ENCODE results near the gene ATP6V1E1. TPM values are rescaled to one million over a fixed set of nuclear protein-coding genes. Genes with fewer than 3 reads are reported as not detected.

ATP6V1E1 gene
- polyA plus RNA-seq, 1 of the 3 experiments (the other 2 are of a cell fraction): 140 TPM

DNA sequence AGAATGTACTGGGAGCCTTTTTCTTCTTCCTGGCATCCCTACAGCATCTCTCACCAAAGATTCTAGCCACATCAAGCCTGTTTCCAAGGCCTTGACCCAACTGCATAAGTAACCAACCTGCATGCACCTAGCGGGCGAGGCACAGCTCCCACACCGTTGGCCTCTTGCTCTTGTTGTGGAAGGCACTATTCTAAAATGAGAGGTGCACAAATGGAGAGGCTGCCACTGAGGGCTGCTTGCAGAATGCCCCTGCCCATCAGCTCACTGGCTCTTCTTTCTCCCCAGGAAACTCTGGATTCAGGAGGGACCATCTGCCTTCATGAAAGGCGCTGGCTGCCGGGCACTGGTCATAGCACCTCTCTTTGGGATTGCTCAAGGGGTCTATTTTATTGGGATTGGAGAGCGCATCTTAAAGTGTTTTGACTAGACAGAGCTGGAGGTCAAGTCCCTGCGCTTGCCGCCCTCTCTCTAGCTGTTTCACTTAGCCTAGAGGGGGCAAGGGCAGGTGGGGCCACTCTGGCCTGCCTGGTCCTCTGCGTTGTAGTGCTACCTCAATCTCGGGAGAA, 38.7 kb downstream of the ATP6V1E1 start:
- H3K9me3 ChIP-seq: no peaks in the 10 kb centered on the region
- H3K4me1 ChIP-seq (ENCODE audit: control insufficient read depth in 1 of 2, insufficient read depth in 2 of 2, low read depth in 1 of 2, low read length in 1 of 2): no peaks in the 10 kb centered on the region
- no peak for DNase-seq
- no peak overlapping the region for H3K4me3 ChIP-seq (ENCODE audit: low read depth in 2 of 2, low read length in 1 of 2)
- H3K36me3 ChIP-seq (replicated peaks in 1 of 2; ENCODE audit: control insufficient read depth in 1 of 2, insufficient read depth in 2 of 2, low read length in 1 of 2): peaks cover 23 to 43% of the 10 kb centered on the region in 2 experiments
- WGBS (ENCODE audit: low lambda C conversion rate): 89% methylated on average over 8 of the region's 10 CpGs
- H3K27me3 ChIP-seq (ENCODE audit: insufficient read depth): no peaks in the 10 kb centered on the region
- CTCF ChIA-PET: interaction anchor here (0.6 to 2.7 kb wide), 2 partner anchors 31 to 569 kb away, joined by 3 to 8 read pairs; no protein-coding TSS in a partner anchor
- no peaks in the 10 kb centered on the region for H3K9me2 ChIP-seq
- no peak overlapping the region for H3K27ac ChIP-seq (ENCODE audit: low read depth in 2 of 2, low read length in 1 of 2)
- H3K79me2 ChIP-seq (ENCODE audit: insufficient read depth): no peaks in the 10 kb centered on the region
- no peak for TF ChIP-seq RCOR1 (IDR thresholded peaks at IDR 0.05; ENCODE audit: low read length)
- H2AFZ ChIP-seq (ENCODE audit: low read depth): no peak overlapping the region
- no peak overlapping the region for H3K4me2 ChIP-seq
- H3K9ac ChIP-seq: no peak overlapping the region
- H4K20me1 ChIP-seq (ENCODE audit: insufficient read depth): no peaks in the 10 kb centered on the region
- no peaks in the 10 kb centered on the region for H3F3A ChIP-seq (replicated peaks; ENCODE audit: insufficient read depth)
- POLR2A ChIA-PET: no interaction called here

DNA sequence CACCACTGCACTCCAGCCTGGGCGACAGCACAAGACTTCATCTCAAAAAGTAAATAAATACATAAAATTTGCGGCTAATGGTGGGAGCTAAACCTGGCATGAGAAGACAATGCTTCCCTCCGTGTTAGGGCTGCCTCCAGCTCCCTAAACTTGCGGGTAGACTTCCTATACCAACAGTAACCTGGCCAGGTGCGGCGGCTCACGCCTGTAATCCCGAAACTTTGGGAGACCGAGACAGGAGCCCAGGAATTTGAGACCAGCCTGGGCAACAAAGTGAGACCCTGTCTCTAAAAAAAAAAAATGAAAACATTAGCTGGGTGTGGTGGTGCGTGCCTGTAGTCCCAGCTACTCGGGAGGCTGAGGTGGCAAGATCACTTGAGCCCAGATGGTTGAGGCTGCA, 39.9 kb downstream of the ATP6V1E1 start:
- POLR2A ChIA-PET: interaction anchor here (0.6 kb wide), 2 partner anchors 12 to 450 kb away, joined by 3 to 5 read pairs; no protein-coding TSS in a partner anchor
- no peak overlapping the region for H3K4me2 ChIP-seq
- no peak overlapping the region for H3K4me3 ChIP-seq (ENCODE audit: low read depth in 2 of 2, low read length in 1 of 2)
- no peak overlapping the region for H3K27ac ChIP-seq (ENCODE audit: low read depth in 2 of 2, low read length in 1 of 2)
- H3K9ac ChIP-seq: no peak overlapping the region
- DNase-seq: no peak
- no peaks in the 10 kb centered on the region for H3K27me3 ChIP-seq (ENCODE audit: insufficient read depth)
- H3K9me3 ChIP-seq: no peaks in the 10 kb centered on the region
- no peaks in the 10 kb centered on the region for H3F3A ChIP-seq (replicated peaks; ENCODE audit: insufficient read depth)
- no peaks in the 10 kb centered on the region for H3K4me1 ChIP-seq (ENCODE audit: control insufficient read depth in 1 of 2, insufficient read depth in 2 of 2, low read depth in 1 of 2, low read length in 1 of 2)
- TF ChIP-seq POLR2AphosphoS5 (IDR thresholded peaks at IDR 0.05; ENCODE audit: low read depth, low read length): no peak
- TF ChIP-seq GATA2 (CRISPR knock-in tag; IDR thresholded peaks at IDR 0.05): no peak
- CTCF ChIA-PET: interaction anchor here (1.3 to 2.7 kb wide), 3 partner anchors 10 to 153 kb away, joined by 4 to 8 read pairs (median 7); no protein-coding TSS in a partner anchor
- H3K36me3 ChIP-seq (replicated peaks in 1 of 2; ENCODE audit: control insufficient read depth in 1 of 2, insufficient read depth in 2 of 2, low read length in 1 of 2): peaks cover 12 to 33% of the 10 kb centered on the region in 2 experiments
- H4K20me1 ChIP-seq (ENCODE audit: insufficient read depth): no peaks in the 10 kb centered on the region
- H3K79me2 ChIP-seq (ENCODE audit: insufficient read depth): no peaks in the 10 kb centered on the region
- WGBS (ENCODE audit: low lambda C conversion rate): 94% methylated on average over 11 of the region's 11 CpGs
- H3K9me2 ChIP-seq: no peaks in the 10 kb centered on the region
- no peak overlapping the region for H2AFZ ChIP-seq (ENCODE audit: low read depth)

DNA sequence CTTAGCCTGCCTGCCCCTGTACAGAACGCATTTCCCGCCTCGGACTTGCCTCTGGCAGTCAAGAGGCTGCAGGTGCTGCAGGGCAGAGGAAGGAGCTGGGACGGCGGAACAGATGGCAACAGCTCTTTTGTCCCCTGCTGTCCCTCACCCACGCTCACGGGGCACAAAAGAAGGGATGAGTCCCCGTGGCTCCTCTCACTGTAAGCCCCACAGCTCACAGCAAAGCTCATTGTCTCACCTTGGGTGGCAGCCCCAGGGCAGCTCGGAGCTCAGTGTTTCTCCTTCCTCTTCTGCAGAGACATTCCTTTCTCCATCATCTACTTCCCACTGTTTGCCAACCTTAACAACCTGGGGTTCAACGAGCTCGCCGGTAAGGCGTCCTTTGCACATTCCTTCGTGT, 40.9 kb downstream of the ATP6V1E1 start:
- no peaks in the 10 kb centered on the region for H3K9me2 ChIP-seq
- no peak overlapping the region for H3K4me2 ChIP-seq
- H3K4me1 ChIP-seq (ENCODE audit: control insufficient read depth in 1 of 2, insufficient read depth in 2 of 2, low read depth in 1 of 2, low read length in 1 of 2): no peaks in the 10 kb centered on the region
- H3K27ac ChIP-seq (ENCODE audit: low read depth in 2 of 2, low read length in 1 of 2): no peak overlapping the region
- 86% methylated on average over 11 of the region's 14 CpGs for WGBS (ENCODE audit: low lambda C conversion rate)
- CTCF ChIA-PET: interaction anchor here (1.3 to 2.7 kb wide), 3 partner anchors 21 to 154 kb away, joined by 3 to 8 read pairs (median 7); no protein-coding TSS in a partner anchor
- no peaks in the 10 kb centered on the region for H3K79me2 ChIP-seq (ENCODE audit: insufficient read depth)
- no peak for DNase-seq
- no peak overlapping the region for H2AFZ ChIP-seq (ENCODE audit: low read depth)
- no peaks in the 10 kb centered on the region for H3F3A ChIP-seq (replicated peaks; ENCODE audit: insufficient read depth)
- no peaks in the 10 kb centered on the region for H3K27me3 ChIP-seq (ENCODE audit: insufficient read depth)
- POLR2A ChIA-PET: no interaction called here
- peaks cover 3 to 25% of the 10 kb centered on the region in 2 experiments for H3K36me3 ChIP-seq (replicated peaks in 1 of 2; ENCODE audit: control insufficient read depth in 1 of 2, insufficient read depth in 2 of 2, low read length in 1 of 2)
- H3K9me3 ChIP-seq: no peaks in the 10 kb centered on the region
- H3K4me3 ChIP-seq (ENCODE audit: low read depth in 2 of 2, low read length in 1 of 2): no peak overlapping the region
- TF ChIP-seq MEF2A (IDR thresholded peaks at IDR 0.05; ENCODE audit: borderline replicate concordance, low read depth): no peak
- no peak for TF ChIP-seq NRF1 (IDR thresholded peaks at IDR 0.05; ENCODE audit: low read depth, low read length)
- TF ChIP-seq, protein P1, sequence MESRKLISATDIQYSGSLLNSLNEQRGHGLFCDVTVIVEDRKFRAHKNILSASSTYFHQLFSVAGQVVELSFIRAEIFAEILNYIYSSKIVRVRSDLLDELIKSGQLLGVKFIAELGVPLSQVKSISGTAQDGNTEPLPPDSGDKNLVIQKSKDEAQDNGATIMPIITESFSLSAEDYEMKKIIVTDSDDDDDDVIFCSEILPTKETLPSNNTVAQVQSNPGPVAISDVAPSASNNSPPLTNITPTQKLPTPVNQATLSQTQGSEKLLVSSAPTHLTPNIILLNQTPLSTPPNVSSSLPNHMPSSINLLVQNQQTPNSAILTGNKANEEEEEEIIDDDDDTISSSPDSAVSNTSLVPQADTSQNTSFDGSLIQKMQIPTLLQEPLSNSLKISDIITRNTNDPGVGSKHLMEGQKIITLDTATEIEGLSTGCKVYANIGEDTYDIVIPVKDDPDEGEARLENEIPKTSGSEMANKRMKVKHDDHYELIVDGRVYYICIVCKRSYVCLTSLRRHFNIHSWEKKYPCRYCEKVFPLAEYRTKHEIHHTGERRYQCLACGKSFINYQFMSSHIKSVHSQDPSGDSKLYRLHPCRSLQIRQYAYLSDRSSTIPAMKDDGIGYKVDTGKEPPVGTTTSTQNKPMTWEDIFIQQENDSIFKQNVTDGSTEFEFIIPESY (IDR thresholded peaks at IDR 0.05; ENCODE audit: borderline replicate concordance, low read depth): no peak
- TF ChIP-seq FOXJ3 (CRISPR knock-in tag; IDR thresholded peaks at IDR 0.05): no peak
- no peak for TF ChIP-seq ELF1 (IDR thresholded peaks at IDR 0.05)
- TF ChIP-seq, protein P2, sequence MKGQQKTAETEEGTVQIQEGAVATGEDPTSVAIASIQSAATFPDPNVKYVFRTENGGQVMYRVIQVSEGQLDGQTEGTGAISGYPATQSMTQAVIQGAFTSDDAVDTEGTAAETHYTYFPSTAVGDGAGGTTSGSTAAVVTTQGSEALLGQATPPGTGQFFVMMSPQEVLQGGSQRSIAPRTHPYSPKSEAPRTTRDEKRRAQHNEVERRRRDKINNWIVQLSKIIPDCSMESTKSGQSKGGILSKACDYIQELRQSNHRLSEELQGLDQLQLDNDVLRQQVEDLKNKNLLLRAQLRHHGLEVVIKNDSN (IDR thresholded peaks at IDR 0.05; ENCODE audit: borderline replicate concordance, low read depth): no peak
- TF ChIP-seq, protein P3, sequence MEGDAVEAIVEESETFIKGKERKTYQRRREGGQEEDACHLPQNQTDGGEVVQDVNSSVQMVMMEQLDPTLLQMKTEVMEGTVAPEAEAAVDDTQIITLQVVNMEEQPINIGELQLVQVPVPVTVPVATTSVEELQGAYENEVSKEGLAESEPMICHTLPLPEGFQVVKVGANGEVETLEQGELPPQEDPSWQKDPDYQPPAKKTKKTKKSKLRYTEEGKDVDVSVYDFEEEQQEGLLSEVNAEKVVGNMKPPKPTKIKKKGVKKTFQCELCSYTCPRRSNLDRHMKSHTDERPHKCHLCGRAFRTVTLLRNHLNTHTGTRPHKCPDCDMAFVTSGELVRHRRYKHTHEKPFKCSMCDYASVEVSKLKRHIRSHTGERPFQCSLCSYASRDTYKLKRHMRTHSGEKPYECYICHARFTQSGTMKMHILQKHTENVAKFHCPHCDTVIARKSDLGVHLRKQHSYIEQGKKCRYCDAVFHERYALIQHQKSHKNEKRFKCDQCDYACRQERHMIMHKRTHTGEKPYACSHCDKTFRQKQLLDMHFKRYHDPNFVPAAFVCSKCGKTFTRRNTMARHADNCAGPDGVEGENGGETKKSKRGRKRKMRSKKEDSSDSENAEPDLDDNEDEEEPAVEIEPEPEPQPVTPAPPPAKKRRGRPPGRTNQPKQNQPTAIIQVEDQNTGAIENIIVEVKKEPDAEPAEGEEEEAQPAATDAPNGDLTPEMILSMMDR (IDR thresholded peaks at IDR 0.05): no peak
- no peak for TF ChIP-seq JUND (IDR thresholded peaks at IDR 0.05)
- no peak for TF ChIP-seq RXRA (IDR thresholded peaks at IDR 0.05; ENCODE audit: borderline replicate concordance, low read depth)
- TF ChIP-seq SMC3 (IDR thresholded peaks at IDR 0.05; ENCODE audit: low read depth, low read length): no peak
- TF ChIP-seq YY1 (IDR thresholded peaks at IDR 0.05; ENCODE audit: low read depth): no peak
- no peak for TF ChIP-seq FOSL2 (IDR thresholded peaks at IDR 0.05; ENCODE audit: borderline replicate concordance, low read depth)
- TF ChIP-seq EZH2phosphoT487 (IDR thresholded peaks at IDR 0.05; ENCODE audit: borderline replicate concordance, low read depth): no peak
- TF ChIP-seq MXI1 (IDR thresholded peaks at IDR 0.05; ENCODE audit: low read depth, low read length): no peak
- H4K20me1 ChIP-seq (ENCODE audit: insufficient read depth): no peaks in the 10 kb centered on the region
- H3K9ac ChIP-seq: no peak overlapping the region

Measured in SK-N-SH (cell line).